Measurements from ENCODE around the gene LPCAT3.
A peak's percentile ranks its signal among the peaks of the same experiment; 100 is the strongest.

LPCAT3 gene

DNA sequence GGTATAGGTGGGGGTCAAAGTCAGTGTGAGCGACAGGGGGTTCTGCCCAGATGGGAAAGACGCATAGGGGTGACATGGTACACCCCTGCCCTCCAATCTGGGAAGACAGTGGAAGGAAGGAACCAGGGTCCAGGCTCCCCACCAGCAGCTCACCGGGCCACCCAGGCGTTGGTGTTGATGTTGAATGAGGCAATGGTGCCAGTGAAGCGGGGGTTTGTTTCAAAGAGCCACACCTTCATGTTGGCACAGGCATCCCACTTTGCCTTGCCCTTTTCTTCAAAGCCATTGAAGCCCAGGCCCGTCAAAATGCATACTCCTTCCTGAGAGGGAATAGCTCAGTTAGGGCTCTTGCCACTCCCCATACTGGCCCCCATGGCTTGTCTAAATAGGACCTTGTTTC is 40.1 kb downstream of the LPCAT3 start:
- TF ChIP-seq, protein P1, sequence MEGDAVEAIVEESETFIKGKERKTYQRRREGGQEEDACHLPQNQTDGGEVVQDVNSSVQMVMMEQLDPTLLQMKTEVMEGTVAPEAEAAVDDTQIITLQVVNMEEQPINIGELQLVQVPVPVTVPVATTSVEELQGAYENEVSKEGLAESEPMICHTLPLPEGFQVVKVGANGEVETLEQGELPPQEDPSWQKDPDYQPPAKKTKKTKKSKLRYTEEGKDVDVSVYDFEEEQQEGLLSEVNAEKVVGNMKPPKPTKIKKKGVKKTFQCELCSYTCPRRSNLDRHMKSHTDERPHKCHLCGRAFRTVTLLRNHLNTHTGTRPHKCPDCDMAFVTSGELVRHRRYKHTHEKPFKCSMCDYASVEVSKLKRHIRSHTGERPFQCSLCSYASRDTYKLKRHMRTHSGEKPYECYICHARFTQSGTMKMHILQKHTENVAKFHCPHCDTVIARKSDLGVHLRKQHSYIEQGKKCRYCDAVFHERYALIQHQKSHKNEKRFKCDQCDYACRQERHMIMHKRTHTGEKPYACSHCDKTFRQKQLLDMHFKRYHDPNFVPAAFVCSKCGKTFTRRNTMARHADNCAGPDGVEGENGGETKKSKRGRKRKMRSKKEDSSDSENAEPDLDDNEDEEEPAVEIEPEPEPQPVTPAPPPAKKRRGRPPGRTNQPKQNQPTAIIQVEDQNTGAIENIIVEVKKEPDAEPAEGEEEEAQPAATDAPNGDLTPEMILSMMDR (conservative IDR thresholded peaks at IDR 0.05): no peak
- H3K27ac ChIP-seq: peak overlapping the region; percentile 47

DNA sequence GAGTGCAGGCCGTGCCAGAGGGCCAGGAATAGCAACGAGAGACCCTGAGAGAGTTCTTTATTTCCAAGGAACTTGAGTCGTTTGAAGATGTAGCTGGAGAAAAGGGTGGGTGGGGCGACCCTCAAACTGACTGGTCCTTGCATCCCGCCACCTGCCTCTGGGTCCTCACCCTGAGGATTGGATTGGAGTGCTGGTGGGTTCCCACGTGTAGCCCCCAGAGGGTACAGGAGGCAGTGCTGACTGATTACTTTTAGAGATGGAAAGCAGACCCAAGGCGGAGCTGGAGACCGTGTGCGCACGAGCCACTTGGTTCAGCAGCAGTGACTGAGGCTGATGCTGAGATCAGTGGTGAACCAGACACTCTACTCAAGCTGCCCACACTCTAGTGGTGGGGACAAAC is 40.6 kb downstream of the LPCAT3 start:
- peak overlapping the region; percentile 47; the same call in 1 of the 2 replicates for H3K27ac ChIP-seq
- TF ChIP-seq, protein P1 (conservative IDR thresholded peaks at IDR 0.05): no peak

DNA sequence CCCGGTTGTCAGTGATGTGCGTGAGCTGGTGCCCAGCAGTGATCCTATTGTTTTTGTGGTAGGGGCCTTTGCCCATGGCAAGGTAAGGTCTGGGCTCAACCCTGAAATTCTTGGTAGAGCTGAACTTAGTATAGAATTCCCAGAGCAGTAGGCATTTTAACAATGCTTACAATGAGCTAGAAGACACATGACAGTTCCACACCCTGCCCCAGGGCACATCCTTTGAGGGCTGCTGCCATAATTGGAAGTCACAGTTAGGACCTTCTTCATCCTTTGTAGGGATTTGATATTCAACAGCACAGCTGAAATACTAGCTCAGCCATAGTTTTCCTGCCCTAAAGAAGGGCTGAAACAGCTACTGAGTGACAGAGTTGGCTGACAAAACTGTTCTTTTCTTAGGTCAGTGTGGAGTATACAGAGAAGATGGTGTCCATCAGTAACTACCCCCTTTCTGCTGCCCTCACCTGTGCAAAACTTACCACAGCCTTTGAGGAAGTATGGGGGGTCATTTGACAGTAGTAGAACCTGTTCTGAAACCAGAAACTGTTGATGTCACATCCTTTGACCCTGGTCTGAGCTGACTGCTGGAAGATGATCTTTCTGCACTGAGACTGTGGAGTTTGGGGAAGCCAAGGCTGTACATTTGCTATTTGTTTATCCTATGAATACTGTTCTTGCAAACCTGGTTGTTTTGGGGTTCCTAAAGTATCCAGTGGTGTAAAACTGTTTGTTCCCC is 42.8 kb downstream of the LPCAT3 start:
- peak overlapping the region; percentile 15; the same call in 1 of the 2 replicates for H3K27ac ChIP-seq

DNA sequence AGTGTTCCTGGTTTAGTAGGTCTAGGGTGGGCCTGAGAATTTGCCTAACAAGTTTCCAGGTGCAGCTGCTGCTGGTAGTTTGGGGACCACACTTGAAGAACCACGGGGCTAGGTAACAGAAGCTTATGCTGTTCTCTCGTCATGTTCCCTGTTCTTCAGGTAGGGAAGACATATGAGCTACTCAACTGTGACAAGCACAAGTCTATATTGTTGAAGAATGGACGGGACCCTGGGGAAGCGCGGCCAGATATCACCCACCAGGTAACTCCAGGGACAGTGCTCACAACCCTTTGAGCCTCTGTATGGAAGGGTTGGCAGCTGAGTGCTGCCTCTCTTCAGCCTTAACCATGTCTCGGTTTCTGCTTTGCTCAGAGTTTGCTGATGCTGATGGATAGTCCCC is 44.1 kb downstream of the LPCAT3 start:
- TF ChIP-seq, protein P1 (conservative IDR thresholded peaks at IDR 0.05): no peak
- H3K27ac ChIP-seq: 0 out of 2 replicates have a peak overlapping the region, but pooled peaks have one; percentile 5

More for the DNA sequence above, 42.8 kb downstream of the LPCAT3 start:
- TF ChIP-seq, protein P1 (conservative IDR thresholded peaks at IDR 0.05): no peak

DNA sequence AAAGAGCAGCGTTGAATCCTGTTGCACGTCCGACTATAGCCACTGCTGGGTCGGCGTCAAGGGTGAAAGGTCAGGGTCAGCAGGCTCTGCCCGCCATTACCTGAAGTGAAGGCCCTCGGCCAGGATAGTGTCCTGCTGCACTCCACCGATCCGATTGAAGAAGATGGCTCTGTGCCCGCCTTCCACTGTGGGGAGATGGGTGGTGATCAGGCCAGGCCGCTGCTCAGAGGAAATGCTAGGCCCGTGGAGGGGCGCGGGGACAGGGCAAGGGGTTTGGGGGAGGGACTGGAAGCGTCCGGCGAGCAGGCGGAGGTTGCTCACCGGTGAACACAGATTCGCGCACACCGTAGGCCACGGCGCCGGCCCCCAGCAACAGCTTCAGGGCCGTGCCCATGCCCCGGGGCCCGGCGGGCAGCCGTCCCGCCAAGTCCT is 48.2 kb downstream of the LPCAT3 start:
- TF ChIP-seq, protein P1 (conservative IDR thresholded peaks at IDR 0.05): no peak
- H3K27ac ChIP-seq: peak overlapping the region; percentile 96

DNA sequence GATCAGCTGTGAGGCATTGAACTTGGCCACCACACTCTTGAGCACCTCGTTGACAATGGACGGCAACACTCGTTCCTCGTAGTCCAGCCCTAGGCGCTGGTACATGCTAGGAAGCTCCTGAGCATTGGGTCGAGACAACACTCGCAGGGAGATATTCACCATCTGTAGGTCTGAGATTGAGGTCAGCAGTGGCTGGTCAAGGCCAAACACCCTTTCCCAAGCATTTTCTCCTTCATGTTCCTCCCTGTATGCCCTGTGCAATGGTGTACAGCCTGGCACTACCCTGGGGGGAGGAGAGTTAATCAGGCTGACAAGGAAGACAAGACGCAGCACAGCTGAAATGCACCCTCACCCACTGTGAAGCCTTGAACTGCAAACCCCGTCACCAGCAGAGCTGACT is 49.9 kb downstream of the LPCAT3 start:
- peak overlapping the region; percentile 96 for H3K27ac ChIP-seq
- TF ChIP-seq, protein P1 (conservative IDR thresholded peaks at IDR 0.05): no peak

DNA sequence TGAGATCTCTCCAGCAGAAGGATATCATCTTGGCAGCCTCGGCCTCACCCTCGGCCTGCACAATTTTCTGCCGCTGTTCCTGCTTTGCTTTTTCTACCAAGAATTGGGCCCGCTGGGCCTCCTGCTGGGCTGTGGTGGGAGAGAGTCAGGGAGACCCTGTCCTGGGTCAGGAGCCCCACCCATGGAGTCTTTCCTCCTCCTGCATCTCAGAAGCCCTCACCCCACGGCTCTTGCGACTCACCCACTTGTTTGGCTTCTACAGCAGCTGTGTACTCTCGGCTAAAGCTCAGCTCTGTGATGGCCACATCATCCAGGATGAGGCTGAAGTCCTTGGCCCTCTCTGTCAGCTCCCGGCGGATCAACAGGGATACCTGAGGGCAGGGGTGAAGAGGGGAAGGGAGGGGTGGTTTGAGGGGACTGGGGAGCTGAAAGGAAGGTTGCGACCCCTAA is 50.6 kb downstream of the LPCAT3 start:
- peak overlapping the region; percentile 96 for H3K27ac ChIP-seq
- TF ChIP-seq, protein P1 (conservative IDR thresholded peaks at IDR 0.05): no peak
